ENCODE results near the gene ASAH2. TPM values are rescaled to one million over a fixed set of nuclear protein-coding genes. Genes with fewer than 3 reads are reported as not detected.

Gene ASAH2
- total and polyA plus RNA-seq, 2 of the 13 experiments (the other 11 are each of a cell fraction or from before 2014, with no cell fraction given), result 16.0 to 17.9 TPM

DNA sequence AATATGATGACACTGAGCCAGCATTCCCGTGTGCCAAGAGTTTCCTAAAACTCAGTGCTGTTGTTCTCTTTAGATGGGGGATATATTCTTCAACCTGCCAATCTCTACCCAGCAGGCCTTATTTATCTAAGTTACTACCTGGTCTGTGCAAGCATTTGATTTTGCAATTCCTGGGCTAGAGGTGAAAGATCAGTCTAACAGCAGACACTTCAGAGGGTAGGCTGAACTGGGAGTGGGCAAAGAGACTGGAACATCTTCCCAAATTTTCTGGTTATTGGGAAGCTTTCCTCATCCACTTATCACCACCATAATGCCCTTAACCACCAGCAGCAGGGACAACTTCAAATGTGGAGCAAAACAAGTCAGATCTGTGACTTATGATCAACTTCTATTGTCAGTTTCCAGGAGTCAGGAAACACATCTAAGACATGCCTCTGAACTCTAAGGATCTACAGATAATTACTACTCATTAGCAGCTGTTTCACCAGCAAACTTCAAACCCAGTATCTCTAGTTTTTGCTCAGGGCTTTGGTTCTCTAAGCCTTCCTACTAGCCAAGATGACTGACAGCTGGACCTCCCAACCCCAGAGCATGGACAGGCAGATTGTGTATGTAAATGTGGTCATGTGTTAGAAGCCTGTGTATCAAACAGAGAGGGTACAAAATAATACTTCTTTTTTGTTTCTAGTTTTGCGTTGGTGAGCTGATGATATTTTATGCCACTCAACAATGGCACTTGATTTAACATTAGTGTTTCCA, 1.0 kb downstream of the ASAH2 start (continued):
- TF ChIP-seq ZNF44 (CRISPR knock-in tag; IDR thresholded peaks at IDR 0.05) (no peak), CENPT (CRISPR knock-in tag; IDR thresholded peaks at IDR 0.05; ENCODE audit: low read depth) (no peak), ZNF142 (CRISPR knock-in tag; IDR thresholded peaks at IDR 0.05) (no peak), TGIF2 (CRISPR knock-in tag; IDR thresholded peaks at IDR 0.05) (no peak), SRSF4 (IDR thresholded peaks at IDR 0.05; ENCODE audit: low read depth, low read length, poor library complexity, severe bottlenecking) (no peak), ZNF782 (CRISPR knock-in tag; IDR thresholded peaks at IDR 0.05; ENCODE audit: borderline replicate concordance) (no peak), ZNF816 (CRISPR knock-in tag; IDR thresholded peaks at IDR 0.05; ENCODE audit: borderline replicate concordance) (peak; percentile 46; the same call in 1 of the 2 replicates), ZFP62 (CRISPR knock-in tag; IDR thresholded peaks at IDR 0.05) (no peak), ZSCAN21 (CRISPR knock-in tag; IDR thresholded peaks at IDR 0.05; ENCODE audit: borderline replicate concordance) (no peak), ZSCAN20 (CRISPR knock-in tag; IDR thresholded peaks at IDR 0.05; ENCODE audit: borderline replicate concordance) (no peak), ZNF580 (CRISPR knock-in tag; IDR thresholded peaks at IDR 0.05; ENCODE audit: borderline replicate concordance, low read depth) (no peak), NFYB (CRISPR knock-in tag; IDR thresholded peaks at IDR 0.05) (peak; percentile 57), SUZ12 (IDR thresholded peaks at IDR 0.05; ENCODE audit: low read depth, low read length) (no peak), HNRNPK (IDR thresholded peaks at IDR 0.05; ENCODE audit: low read depth, low read length, poor library complexity, severe bottlenecking) (no peak), ZFX (CRISPR knock-in tag; IDR thresholded peaks at IDR 0.05; ENCODE audit: low read depth) (peak; percentile 21; the same call in 1 of the 2 replicates), SNAI1 (CRISPR knock-in tag; IDR thresholded peaks at IDR 0.05; ENCODE audit: borderline replicate concordance) (no peak), NR2C2 (CRISPR knock-in tag; IDR thresholded peaks at IDR 0.05; ENCODE audit: borderline replicate concordance) (no peak; the same call in 1 of the 2 replicates), RARA (CRISPR knock-in tag; IDR thresholded peaks at IDR 0.05) (peak; percentile 53; the same call in 1 of the 2 replicates), TFE3 (CRISPR knock-in tag; IDR thresholded peaks at IDR 0.05) (no peak)
- TF ChIP-seq, protein P1, sequence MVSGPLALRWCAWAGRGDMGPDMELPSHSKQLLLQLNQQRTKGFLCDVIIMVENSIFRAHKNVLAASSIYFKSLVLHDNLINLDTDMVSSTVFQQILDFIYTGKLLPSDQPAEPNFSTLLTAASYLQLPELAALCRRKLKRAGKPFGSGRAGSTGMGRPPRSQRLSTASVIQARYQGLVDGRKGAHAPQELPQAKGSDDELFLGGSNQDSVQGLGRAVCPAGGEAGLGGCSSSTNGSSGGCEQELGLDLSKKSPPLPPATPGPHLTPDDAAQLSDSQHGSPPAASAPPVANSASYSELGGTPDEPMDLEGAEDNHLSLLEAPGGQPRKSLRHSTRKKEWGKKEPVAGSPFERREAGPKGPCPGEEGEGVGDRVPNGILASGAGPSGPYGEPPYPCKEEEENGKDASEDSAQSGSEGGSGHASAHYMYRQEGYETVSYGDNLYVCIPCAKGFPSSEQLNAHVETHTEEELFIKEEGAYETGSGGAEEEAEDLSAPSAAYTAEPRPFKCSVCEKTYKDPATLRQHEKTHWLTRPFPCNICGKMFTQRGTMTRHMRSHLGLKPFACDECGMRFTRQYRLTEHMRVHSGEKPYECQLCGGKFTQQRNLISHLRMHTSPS (CRISPR knock-in tag; IDR thresholded peaks at IDR 0.05; ENCODE audit: low read depth), result no peak

All from HepG2 (cell line).